Measurements from ENCODE around the gene COMP.
A peak's percentile ranks its signal among the peaks of the same experiment; 100 is the strongest.

The COMP gene

GRCh38 chr19:18765224-18765623 is 25.9 kb downstream of the COMP start:
- Histone ChIP-seq H3K27ac (no peak overlapping the region), H3K4me3 (ENCODE audit: low read depth, low read length) (no peak overlapping the region), H3K36me3 (replicated peaks) (no peaks in the 10 kb centered on the region), H3K27me3 (replicated peaks) (no peaks in the 10 kb centered on the region)
- in situ Hi-C loops (cut with HindIII; ENCODE audit: low pct_ligation_motif_present, low sequenced_read_pairs): no loop called here
- TF ChIP-seq CTCF (IDR thresholded peaks at IDR 0.05; ENCODE audit: low read depth, low read length, missing control alignments): no peak
- no peak for DNase-seq

- Histone ChIP-seq H3K36me3 (replicated peaks) (no peaks in the 10 kb centered on the region), H3K27ac (no peak overlapping the region), H3K27me3 (replicated peaks) (no peaks in the 10 kb centered on the region), H3K4me3 (ENCODE audit: low read depth, low read length) (no peak overlapping the region)
- DNase-seq: no peak
- in situ Hi-C loops (cut with HindIII; ENCODE audit: low pct_ligation_motif_present, low sequenced_read_pairs): no loop called here
- TF ChIP-seq CTCF (IDR thresholded peaks at IDR 0.05; ENCODE audit: low read depth, low read length, missing control alignments): no peak
These were observed 26.5 kb downstream of the COMP start for GRCh38 chr19:18764591-18765051.

- H3K27me3 ChIP-seq (replicated peaks): no peaks in the 10 kb centered on the region
- no peak overlapping the region for H3K27ac ChIP-seq
- in situ Hi-C loops (cut with HindIII; ENCODE audit: low pct_ligation_motif_present, low sequenced_read_pairs): no loop called here
- H3K36me3 ChIP-seq (replicated peaks): no peaks in the 10 kb centered on the region
- peak; percentile 25 for DNase-seq
- H3K4me3 ChIP-seq (ENCODE audit: low read depth, low read length): no peak overlapping the region
- TF ChIP-seq CTCF (IDR thresholded peaks at IDR 0.05; ENCODE audit: low read depth, low read length, missing control alignments): no peak
These were observed 27.2 kb downstream of the COMP start for GRCh38 chr19:18763674-18764590.

- H3K36me3 ChIP-seq (replicated peaks): no peaks in the 10 kb centered on the region
- H3K27me3 ChIP-seq (replicated peaks): no peaks in the 10 kb centered on the region
- in situ Hi-C loops (cut with HindIII; ENCODE audit: low pct_ligation_motif_present, low sequenced_read_pairs): no loop called here
- no peak for DNase-seq
- no peak overlapping the region for H3K4me3 ChIP-seq (ENCODE audit: low read depth, low read length)
- no peak overlapping the region for H3K27ac ChIP-seq
- TF ChIP-seq CTCF (IDR thresholded peaks at IDR 0.05; ENCODE audit: low read depth, low read length, missing control alignments): no peak
These were observed 28.7 kb downstream of the COMP start for GRCh38 chr19:18762125-18763023.

- no peaks in the 10 kb centered on the region for H3K27me3 ChIP-seq (replicated peaks)
- in situ Hi-C loops (cut with HindIII; ENCODE audit: low pct_ligation_motif_present, low sequenced_read_pairs): no loop called here
- TF ChIP-seq CTCF (IDR thresholded peaks at IDR 0.05; ENCODE audit: low read depth, low read length, missing control alignments): no peak
- no peak overlapping the region for H3K27ac ChIP-seq
- H3K36me3 ChIP-seq (replicated peaks): no peaks in the 10 kb centered on the region
- no peak overlapping the region for H3K4me3 ChIP-seq (ENCODE audit: low read depth, low read length)
- DNase-seq: no peak
These were observed 29.5 kb downstream of the COMP start for GRCh38 chr19:18761531-18762110.
